Cardiac septum (tissue), 1 donor: ENCODE results near the gene AFF3. TPM values are rescaled to one million over a fixed set of nuclear protein-coding genes. Genes with fewer than 3 reads are reported as not detected.
"Not testable (repeated sequence)": the region's sequence is repeated elsewhere in the genome, so short reads cannot be mapped to it uniquely, and the experiment has no call there.

ENCODE experiments used
- DNase-seq: peaks from one replicate; pipeline ENCODE4 v3.0.0-alpha.2; 2020; ENCODE audit warnings: low spot score
- intact Hi-C: fragments of 100-400 bp; cut with DNase I; formaldehyde crosslinking; loops from one replicate; pipeline ENCODE4 v1.14.0; 2022
- total RNA-seq: library from RNA; stranded (reverse); fragmentation: NEBNext Ultra II Directional; extraction: Animal tissue kit (Norgen Biotek cat#: 25700); gene quantifications from one replicate; pipeline ENCODE4 v1.2.1, GENCODE V29; 2021
- donor health status: DM: no; HTN: no; CAD: no.

The AFF3 gene
- total RNA-seq, 1 donor from 2014 or later = 6.7 TPM

GRCh38 chr2:99692785-99693184 lies 449.6 kb downstream of the AFF3 start:
- intact Hi-C loops = no loop called here
- DNase-seq = no peak

DNA sequence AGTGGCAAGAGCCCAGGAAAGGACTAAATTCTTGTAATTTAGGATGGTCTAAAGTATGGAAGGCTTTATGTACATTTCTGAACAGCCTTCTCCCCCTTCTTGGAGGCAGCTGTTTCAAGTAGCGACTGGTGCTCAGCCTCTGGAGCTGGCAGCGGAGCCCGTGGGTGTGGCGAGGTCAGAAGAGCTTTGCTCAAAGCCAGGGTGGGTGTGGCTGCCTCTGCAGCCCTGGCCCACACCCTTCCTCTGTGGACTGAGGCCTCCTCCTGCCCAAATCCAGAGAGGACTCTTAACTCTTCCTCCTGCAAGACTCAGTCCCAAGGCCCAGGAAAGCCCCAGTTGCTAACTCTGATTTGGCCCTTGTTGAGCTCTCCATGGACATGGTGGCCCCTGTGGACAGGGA lies 450.5 kb downstream of the AFF3 start:
- intact Hi-C loops = no loop called here

GRCh38 chr2:99689145-99689742 lies 453.1 kb downstream of the AFF3 start:
- intact Hi-C loops = no loop called here
- no peak for DNase-seq

More for the DNA sequence above, 450.5 kb downstream of the AFF3 start:
- DNase-seq = no peak

DNA sequence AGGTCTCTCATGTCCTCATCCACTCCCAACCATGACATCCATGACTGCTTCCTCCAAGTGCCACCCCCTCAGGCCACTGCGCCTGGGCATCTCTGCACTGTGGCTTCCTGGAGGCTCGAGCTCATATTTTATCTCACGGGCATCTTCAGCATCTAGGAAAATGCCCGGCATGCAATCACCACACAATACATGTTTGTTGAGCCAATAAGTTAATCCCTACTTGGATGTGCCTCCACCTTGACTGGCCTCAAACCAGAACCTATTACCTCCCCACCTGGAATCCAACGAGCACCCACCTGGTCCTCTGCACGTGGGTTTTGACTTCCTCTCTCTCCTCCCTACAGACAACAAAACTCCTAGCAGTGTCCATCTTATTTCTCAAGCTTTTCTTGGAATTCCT lies 453.7 kb downstream of the AFF3 start:
- DNase-seq = no peak
- intact Hi-C loops = no loop called here

- intact Hi-C loops = no loop called here
- no peak for DNase-seq
These were observed 459.9 kb downstream of the AFF3 start for GRCh38 chr2:99682275-99683060.

DNA sequence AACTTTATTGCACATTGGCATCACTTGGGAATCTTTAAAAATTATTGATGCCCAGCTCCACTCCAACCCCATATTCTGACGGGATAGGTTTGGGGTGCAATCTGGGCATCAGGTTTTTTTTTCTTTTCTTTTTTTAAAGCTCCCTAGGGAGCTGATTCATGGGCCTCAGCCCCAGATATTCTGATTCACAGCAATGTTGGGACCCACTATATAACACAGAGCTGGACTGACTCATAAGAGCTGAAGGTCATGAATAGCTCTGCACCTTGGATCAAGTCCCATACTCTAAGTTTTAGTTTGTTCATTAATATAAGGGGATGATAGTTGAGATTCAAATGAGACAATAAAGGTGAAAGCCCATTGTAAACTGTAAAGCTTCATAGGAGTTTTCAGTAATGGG lies 461.4 kb downstream of the AFF3 start:
- no peak for DNase-seq
- intact Hi-C loops = no loop called here

DNA sequence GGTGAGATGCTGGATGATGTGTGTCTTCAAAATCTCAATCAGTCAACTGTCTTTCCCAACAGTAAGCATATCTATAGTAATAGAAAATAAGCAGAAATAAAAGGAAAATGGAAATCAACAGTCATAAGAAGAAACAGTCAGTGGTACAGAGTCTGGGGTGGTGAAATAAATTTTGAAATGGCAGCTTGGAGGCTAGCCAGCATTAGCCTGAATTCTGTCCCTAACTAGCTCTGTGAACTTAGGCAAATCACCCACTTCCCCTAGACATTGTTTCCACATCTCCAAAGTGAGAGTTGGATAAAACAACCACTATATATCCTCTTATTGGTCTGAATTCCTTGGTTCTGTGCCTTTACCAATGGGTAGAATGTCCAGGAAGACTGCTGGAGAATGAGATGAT lies 462.9 kb downstream of the AFF3 start:
- no peak for DNase-seq

GRCh38 chr2:99678625-99679024 lies 463.8 kb downstream of the AFF3 start:
- intact Hi-C loops = no loop called here
- no peak for DNase-seq

More for the DNA sequence above, 462.9 kb downstream of the AFF3 start:
- intact Hi-C loops = no loop called here

DNA sequence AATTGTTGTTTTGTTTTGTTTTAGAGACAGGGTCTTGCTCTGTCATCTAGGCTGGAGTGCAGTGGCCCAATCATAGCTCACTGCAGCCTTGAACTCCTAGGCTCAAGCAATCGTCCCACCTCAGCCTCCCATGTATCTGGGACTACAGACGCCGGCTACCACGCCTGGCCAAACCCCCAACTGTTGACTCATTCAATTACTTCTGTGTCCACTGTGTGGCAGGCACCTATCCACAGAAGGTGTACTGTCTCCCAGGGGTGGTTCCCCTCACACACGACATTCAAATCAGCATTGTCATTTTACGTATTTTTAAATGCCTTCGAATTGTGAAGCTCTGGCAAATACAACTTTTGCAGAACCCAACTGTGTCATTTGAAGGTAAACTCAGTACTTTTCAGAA lies 464.6 kb downstream of the AFF3 start:
- intact Hi-C loops = no loop called here
- no peak for DNase-seq

DNA sequence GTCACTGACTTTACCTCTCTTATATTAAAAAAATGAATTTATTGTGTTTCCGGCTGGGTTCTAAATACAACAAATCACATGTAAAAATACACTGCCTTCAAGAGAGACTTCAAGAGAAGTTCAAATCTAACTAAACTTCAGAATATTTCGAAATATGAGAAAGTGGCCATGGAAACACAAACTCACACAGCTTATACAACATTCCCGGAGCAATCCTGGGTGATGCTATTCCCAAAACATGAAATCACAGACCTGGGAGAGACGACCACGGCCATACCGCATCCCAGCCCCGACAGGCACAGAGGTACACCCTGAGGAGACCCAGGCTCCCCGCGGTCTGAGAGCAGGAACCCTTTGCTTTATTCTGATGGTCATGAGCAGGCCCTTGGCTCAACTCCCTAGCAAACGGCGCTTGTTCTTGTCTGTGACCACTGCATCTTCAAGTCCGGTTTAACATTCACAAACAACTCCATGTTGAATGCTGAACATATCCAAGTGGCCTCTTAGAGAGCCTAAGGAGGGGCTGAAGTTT lies 467.2 kb downstream of the AFF3 start:
- DNase-seq = no peak
- intact Hi-C loops = no loop called here

GRCh38 chr2:99674090-99674489 lies 468.3 kb downstream of the AFF3 start:
- intact Hi-C loops = no loop called here

DNA sequence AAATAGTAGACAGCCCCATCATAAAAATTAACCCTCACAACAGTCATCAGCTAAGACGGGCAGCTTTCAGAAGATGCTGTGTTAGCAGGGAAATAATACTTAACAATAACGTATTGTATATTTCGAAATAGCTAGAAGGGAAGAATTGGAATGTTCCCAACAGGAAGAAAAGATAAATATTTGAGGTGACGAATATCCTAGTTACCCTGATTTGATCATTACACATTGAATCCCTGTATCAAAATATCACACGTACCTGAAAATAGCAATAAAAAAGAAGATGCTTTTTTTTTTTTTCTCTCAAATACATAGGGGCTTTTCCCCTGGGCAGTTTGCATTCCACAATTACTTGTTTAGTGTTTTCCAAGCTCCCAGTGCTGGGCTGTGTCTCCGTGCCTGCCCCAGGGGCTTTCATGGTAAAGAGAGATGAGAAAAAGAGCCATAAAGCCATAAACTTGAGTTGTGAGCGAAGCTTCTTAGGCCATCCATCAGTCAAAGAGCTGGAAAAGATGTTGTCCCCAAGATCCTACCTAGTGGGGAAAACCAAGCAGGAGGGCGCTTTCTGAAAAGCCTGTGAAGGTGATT lies 469.5 kb downstream of the AFF3 start:
- intact Hi-C loops = no loop called here

More at GRCh38 chr2:99674090-99674489, 468.3 kb downstream of the AFF3 start:
- DNase-seq = no peak

GRCh38 chr2:99670768-99671734 lies 471.3 kb downstream of the AFF3 start:
- no peak for DNase-seq
- intact Hi-C loops = no loop called here

More for the DNA sequence above, 469.5 kb downstream of the AFF3 start:
- no peak for DNase-seq

GRCh38 chr2:99666256-99666655 lies 476.1 kb downstream of the AFF3 start:
- intact Hi-C loops = no loop called here
- no peak for DNase-seq

DNA sequence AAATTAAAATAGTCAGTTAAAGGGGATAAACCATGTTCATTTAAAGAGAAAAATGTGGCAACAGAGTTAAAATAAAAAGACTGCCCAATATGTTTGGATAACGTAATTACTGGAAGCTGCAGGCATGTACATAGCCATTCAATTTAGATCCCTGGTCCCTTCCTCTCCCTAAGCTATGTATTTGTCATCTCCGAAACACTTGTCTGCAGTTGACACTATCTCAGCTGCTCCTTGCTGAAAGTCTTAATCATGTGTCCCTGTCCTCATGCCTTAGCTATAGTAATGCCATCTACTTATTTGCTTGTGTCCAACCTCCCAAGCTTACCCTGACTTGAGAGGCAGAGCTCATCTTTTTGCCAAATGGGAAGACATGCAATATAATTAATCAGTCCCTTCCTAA lies 478.7 kb downstream of the AFF3 start:
- intact Hi-C loops = loop anchor here (5.0 kb wide), 1 partner anchor 34 kb away; no protein-coding TSS in a partner anchor
- DNase-seq = no peak

DNA sequence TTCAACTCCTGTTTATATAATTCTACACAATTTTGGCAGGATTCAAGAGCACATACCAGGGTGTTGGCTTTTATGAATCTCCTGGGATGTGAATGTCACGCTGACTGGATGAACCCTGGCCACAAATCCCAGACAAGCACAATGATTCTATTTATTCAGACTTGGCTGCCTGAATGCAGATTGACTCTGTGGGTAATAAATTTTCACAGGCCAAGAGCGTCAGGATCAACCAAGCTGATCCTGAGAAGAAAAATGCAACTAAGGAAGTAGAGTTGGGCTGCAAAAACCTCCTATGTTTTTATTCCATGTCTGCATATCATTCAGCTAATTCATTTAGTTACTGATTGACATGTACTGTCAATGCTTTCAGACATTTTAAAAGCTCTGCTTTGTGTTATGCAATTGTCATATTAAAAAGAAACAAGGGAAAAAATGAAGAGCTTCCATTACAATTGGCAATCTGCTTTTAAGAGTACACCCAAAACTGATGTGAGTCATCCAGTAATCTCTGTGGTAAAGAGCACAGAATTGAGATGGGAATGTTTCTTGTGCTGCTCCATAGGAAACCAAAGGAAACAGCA lies 479.5 kb downstream of the AFF3 start:
- intact Hi-C loops = loop anchor here (5.0 kb wide), 1 partner anchor 34 kb away; no protein-coding TSS in a partner anchor
- no peak for DNase-seq

DNA sequence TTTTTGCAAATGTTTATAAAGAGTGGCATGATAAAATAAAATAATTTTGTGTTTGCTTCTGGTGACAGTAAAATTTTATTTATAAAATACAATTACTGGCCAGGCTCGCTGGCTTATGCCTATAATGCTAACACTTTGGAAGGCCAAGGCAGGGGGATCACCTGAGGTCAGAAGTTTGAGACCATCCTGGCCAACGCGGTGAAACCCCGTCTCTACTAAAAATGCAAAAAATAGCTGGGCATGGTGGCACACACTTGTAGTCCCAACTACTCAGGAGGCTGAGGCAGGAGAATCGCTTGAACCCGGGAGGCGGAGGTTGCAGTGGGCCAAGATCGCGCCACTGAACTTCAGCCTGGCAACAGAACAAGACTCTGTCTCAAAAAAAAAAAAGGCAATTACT lies 480.6 kb downstream of the AFF3 start:
- DNase-seq = not testable (repeated sequence)
- intact Hi-C loops = loop anchor here (5.0 kb wide), 1 partner anchor 36 kb away; no protein-coding TSS in a partner anchor

GRCh38 chr2:99660616-99661406 lies 481.6 kb downstream of the AFF3 start:
- no peak for DNase-seq
- intact Hi-C loops = loop anchor here (5.0 kb wide), 1 partner anchor 36 kb away; no protein-coding TSS in a partner anchor
